Thoracic aorta (tissue), 2 donors: Measurements from ENCODE around the gene PLA2G1B. TPM values are rescaled to one million over a fixed set of nuclear protein-coding genes. Genes with fewer than 3 reads are reported as not detected.

Experiments used
- ATAC-seq: fragments of 150-250 bp; one replicate; pipeline ENCODE4 v1.8.0; 2017; ENCODE audit warnings: low read depth; ENCODE audit not compliant: insufficient number of reproducible peaks, low FRiP score
- DNase-seq: peaks from one replicate; pipeline ENCODE4 v3.0.0-alpha.2; 2020; ENCODE audit warnings: low spot score
- H3K27ac ChIP-seq, 2 donors: fragments of 200-600 bp; sonication (generic); 1 replicate in 1 of 2; 2 replicates in 1 of 2; pipeline ENCODE4 v1.5.1; 2016; ENCODE audit warnings: mild to moderate bottlenecking in 2 of 2, moderate library complexity in 2 of 2
- H3K27me3 ChIP-seq: fragments of 200-600 bp; sonication (generic); replicated peaks from 2 replicates; pipeline ENCODE4 v1.6.0; 2016; ENCODE audit warnings: mild to moderate bottlenecking; ENCODE audit not compliant: insufficient read depth
- H3K36me3 ChIP-seq: fragments of 200-600 bp; sonication (generic); one replicate; pipeline ENCODE4 v1.5.1; 2016
- H3K4me1 ChIP-seq, 2 donors: fragments of 200-600 bp; sonication (generic); 1 replicate in 1 of 2; 2 replicates in 1 of 2; pipeline versions ENCODE4 v1.5.1 to v1.6.0; 2016; ENCODE audit warnings: low read depth in 2 of 2, mild to moderate bottlenecking in 1 of 2; ENCODE audit not compliant: control insufficient read depth in 1 of 2
- H3K4me3 ChIP-seq: fragments of 200-600 bp; sonication (generic); 2 replicates; pipeline ENCODE4 v1.5.1; 2016; ENCODE audit warnings: mild to moderate bottlenecking
- H3K9me3 ChIP-seq: fragments of 200-600 bp; sonication (generic); 2 replicates; pipeline ENCODE4 v1.5.1; 2016
- CTCF ChIP-seq: fragments of 200-600 bp; sonication (generic); IDR thresholded peaks from one replicate; pipeline ENCODE4 v1.5.1; 2019; ENCODE audit warnings: antibody characterized with exemption
- total RNA-seq, 2 donors: library from RNA; depleted of rRNA; stranded (reverse); fragments of >200 nt; gene quantifications; one replicate each; pipeline versions ENCODE4 v1.1.0 to v1.2.3, GENCODE V29; 2016

The PLA2G1B gene
- total RNA-seq, 2 donors from 2014 or later, result not detected

DNA sequence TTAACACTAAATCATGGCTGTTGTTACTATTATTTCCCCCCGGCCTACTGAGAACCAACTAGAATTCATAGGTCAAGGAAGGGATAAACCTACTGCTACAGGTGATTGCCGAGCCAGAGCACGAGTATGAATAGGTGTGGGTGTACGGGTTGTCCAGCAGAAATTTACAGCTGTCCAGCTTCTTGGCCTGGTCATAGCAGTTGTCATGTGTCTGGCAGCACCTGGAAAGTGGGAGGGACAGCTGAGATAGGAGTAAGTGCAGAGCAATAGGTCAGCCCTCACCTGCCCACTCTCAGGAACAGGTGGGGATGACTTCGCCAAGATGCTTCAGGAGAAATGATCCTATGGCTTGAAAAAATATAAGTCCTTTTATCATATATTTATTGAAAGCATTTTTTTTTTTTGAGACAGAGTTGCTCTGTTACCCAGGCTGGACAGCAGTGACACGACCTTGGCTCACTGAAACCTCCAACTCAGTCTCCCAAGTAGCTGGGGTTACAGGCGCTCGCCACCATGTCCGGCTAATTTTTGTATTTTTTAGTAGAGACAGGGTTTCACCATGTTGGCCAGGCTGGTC is 2.6 kb downstream of the PLA2G1B start:
- no peaks in the 10 kb centered on the region for H3K27me3 ChIP-seq
- no peak overlapping the region for H3K4me3 ChIP-seq
- H3K9me3 ChIP-seq, result no peaks in the 10 kb centered on the region
- TF ChIP-seq CTCF, result no peak
- H3K4me1 ChIP-seq, result no peaks in the 10 kb centered on the region
- ATAC-seq (no peak), DNase-seq (no peak)
- H3K36me3 ChIP-seq, result no peaks in the 10 kb centered on the region
- H3K27ac ChIP-seq, result no peak overlapping the region

GRCh38 chr12:120323772-120324171 is 3.8 kb downstream of the PLA2G1B start:
- TF ChIP-seq CTCF, result no peak
- no peak for DNase-seq
- no peak overlapping the region for H3K27ac ChIP-seq
- no peak for ATAC-seq
- H3K27me3 ChIP-seq, result no peaks in the 10 kb centered on the region
- H3K4me3 ChIP-seq, result no peak overlapping the region
- no peaks in the 10 kb centered on the region for H3K4me1 ChIP-seq
- no peaks in the 10 kb centered on the region for H3K36me3 ChIP-seq
- H3K9me3 ChIP-seq, result no peaks in the 10 kb centered on the region

DNA sequence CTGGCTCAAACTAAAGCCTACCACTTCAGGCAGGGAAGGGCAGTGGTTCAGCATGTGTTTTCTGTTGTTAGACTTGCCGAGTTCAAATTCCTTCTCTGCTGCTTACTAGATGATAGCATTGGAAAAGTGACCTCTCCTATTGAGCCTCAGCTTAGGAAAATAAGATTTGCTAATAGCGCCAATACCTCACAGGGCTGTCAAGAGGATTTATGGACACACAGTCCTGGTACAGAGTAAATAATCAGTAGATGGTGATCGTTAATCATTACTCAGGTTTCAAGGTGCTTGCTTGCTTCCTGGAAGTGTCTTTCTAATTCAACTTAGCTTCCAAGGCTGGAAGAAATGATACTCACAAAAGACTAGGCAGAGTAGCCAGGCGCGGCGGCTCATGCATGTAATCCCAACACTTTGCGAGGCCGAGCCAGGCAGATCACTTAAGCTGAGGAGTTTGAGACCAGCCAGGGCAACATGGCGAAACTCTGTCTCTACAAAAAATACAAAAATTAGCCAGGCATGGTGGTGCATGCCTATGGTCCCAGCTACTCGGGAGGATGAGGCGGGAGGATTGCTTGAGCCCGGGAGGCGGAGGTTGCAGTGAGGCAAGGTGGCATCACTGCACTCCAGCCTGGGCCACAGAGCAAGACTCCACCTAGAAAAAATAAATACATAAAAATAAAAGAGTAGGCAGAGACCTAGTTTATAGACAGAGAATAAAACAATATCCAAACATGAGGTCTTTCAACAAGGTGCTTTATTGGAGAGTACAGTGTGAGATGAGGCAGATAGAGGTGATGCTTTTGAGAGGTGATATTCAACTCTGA is 6.0 kb downstream of the PLA2G1B start:
- ATAC-seq (no peak), DNase-seq (no peak)
- no peak for TF ChIP-seq CTCF
- Histone ChIP-seq H3K9me3 (no peaks in the 10 kb centered on the region), H3K36me3 (no peaks in the 10 kb centered on the region), H3K27me3 (no peaks in the 10 kb centered on the region), H3K27ac (no peak overlapping the region), H3K4me1 (peaks cover 3 to 5% of the 10 kb centered on the region in 2 donors), H3K4me3 (no peak overlapping the region)

GRCh38 chr12:120317224-120318105 is 10.1 kb downstream of the PLA2G1B start:
- H3K9me3 ChIP-seq, result no peaks in the 10 kb centered on the region
- peak overlapping the region; percentile 79 for H3K4me3 ChIP-seq
- peaks cover 3 to 6% of the 10 kb centered on the region in 2 donors for H3K4me1 ChIP-seq
- H3K36me3 ChIP-seq, result no peaks in the 10 kb centered on the region
- DNase-seq, result peak; percentile 100
- TF ChIP-seq CTCF, result peak; percentile 66
- no peaks in the 10 kb centered on the region for H3K27me3 ChIP-seq
- peak overlapping the region; percentile 62 to 70 for H3K27ac ChIP-seq
- peak; percentile 100 for ATAC-seq

DNA sequence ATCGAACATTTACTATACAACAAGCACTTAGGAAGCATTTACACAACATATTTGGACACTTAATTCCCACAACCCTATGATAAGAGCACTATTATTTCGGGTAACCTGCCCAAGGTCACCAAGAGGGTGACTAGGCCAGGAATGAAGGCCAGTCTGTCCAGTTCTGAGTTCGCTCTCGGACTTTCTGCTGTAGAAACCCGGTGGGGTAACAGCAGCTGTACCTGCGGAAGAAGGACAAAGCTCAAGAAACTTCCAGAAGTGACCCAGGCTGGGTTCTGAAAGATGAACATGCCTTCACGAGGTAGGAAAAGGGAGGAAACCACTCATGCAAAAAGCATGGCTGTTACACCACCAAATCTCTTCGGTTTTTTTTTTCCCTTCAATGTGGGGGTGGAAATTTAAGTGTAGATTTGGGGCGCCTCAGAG is 10.8 kb downstream of the PLA2G1B start:
- no peaks in the 10 kb centered on the region for H3K27me3 ChIP-seq
- no peak for DNase-seq
- peaks cover 3 to 6% of the 10 kb centered on the region in 2 donors for H3K4me1 ChIP-seq
- H3K4me3 ChIP-seq, result peak overlapping the region; percentile 79
- no peak for ATAC-seq
- no peaks in the 10 kb centered on the region for H3K9me3 ChIP-seq
- no peaks in the 10 kb centered on the region for H3K36me3 ChIP-seq
- no peak for TF ChIP-seq CTCF
- H3K27ac ChIP-seq, result peak overlapping the region; percentile 62 to 70
